HCT116 (cell line): ENCODE measurements around the gene GNAI2.

ENCODE experiments used
- CTCF ChIP-seq, 3 experiments: fragments of 200-600 bp in 1 of 3; sonication (generic) in 1 of 3; IDR thresholded peaks in 2 of 3; conservative IDR thresholded peaks in 1 of 3; 2 replicates each; pipeline ENCODE4 v1.5.1; 2012 to 2017; ENCODE audit warnings: low read depth in 2 of 3, low read length in 2 of 3, antibody characterized with exemption in 1 of 3, borderline replicate concordance in 1 of 3, control low read depth in 1 of 3, mild to moderate bottlenecking in 1 of 3, mixed read lengths in 1 of 3, mixed run types in 1 of 3, moderate library complexity in 1 of 3; ENCODE audit not compliant: insufficient read depth in 1 of 3
- POLR2A ChIP-seq: IDR thresholded peaks from 2 replicates; pipeline ENCODE4 v1.7.0; 2011; ENCODE audit warnings: borderline replicate concordance; ENCODE audit not compliant: insufficient read depth, insufficient read length; ENCODE audit errors: extremely low read depth
- POLR2AphosphoS5 ChIP-seq: IDR thresholded peaks from 2 replicates; pipeline ENCODE4 v1.6.1; 2011; ENCODE audit warnings: mild to moderate bottlenecking, low read depth, low read length, moderate library complexity
- TF ChIP-seq, protein P1 (sequence below): IDR thresholded peaks from 2 replicates; pipeline ENCODE4 v1.6.1; 2012

- TF ChIP-seq CTCF (IDR thresholded peaks at IDR 0.05 in 2 of 3, conservative IDR thresholded peaks at IDR 0.05 in 1 of 3; ENCODE audit: borderline replicate concordance in 1 of 3, insufficient read depth in 1 of 3, low read depth in 2 of 3, low read length in 2 of 3) (no peak), POLR2A (no peak), POLR2AphosphoS5 (no peak)
- TF ChIP-seq, protein P1, sequence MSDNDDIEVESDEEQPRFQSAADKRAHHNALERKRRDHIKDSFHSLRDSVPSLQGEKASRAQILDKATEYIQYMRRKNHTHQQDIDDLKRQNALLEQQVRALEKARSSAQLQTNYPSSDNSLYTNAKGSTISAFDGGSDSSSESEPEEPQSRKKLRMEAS = no peak
Measured at GRCh38 chr3:50220109-50220508, 15.9 kb upstream of the GNAI2 start.
